Endothelial cell of umbilical vein (primary cell): ENCODE data around the gene BTG1. TPM values are rescaled to one million over a fixed set of nuclear protein-coding genes. Genes with fewer than 3 reads are reported as not detected.

Source experiments
- BruUV-seq: library from RNA; stranded (reverse); fragments of 400-500 nt; replicated peaks from 2 replicates; lab custom pipeline; 2021; lab: Mats Ljungman, UMichigan
- CTCF ChIA-PET: fragments of 300-600, 350-600 bp; sonication (Branson Sonifier 250); formaldehyde crosslinking; loops from one replicate; lab custom pipeline; 2021; ENCODE audit warnings: antibody characterized with exemption, inconsistent platforms; lab: Charles Lee
- POLR2A ChIA-PET: fragments of 300-600, 350-600 bp; sonication (Branson Sonifier 250); formaldehyde crosslinking; loops from one replicate; lab custom pipeline; 2021; ENCODE audit warnings: antibody characterized with exemption, inconsistent platforms; lab: Charles Lee
- DNase-seq: peaks from one replicate; pipeline ENCODE4 v3.0.0-alpha.2; 2011; ENCODE audit warnings: low read depth, low spot score
- FAIRE-seq: peaks from 2 replicates; lab custom pipeline; 2011; peaks lifted over from hg19 to GRCh38; lab: Jason Lieb, UNC
- H2AFZ ChIP-seq: 2 replicates; pipeline ENCODE4 v1.6.0; 2012; ENCODE audit warnings: low read depth, low read length, control low read depth, inconsistent platforms
- H3K27ac ChIP-seq: 2 replicates; pipeline ENCODE4 v1.5.1; 2011; ENCODE audit warnings: low read depth, mild to moderate bottlenecking, control low read depth, low read length, moderate library complexity; ENCODE audit not compliant: insufficient read depth
- H3K27me3 ChIP-seq, 2 experiments: 2 replicates each; pipeline versions ENCODE4 v1.6.0 to v1.6.1; 2011; ENCODE audit warnings: low read length in 2 of 2, mixed read lengths in 1 of 2; ENCODE audit not compliant: control insufficient read depth in 2 of 2, insufficient read depth in 2 of 2
- H3K36me3 ChIP-seq, 2 experiments: 2 replicates in 1 of 2; 3 replicates in 1 of 2; pipeline ENCODE4 v1.5.1; 2011; ENCODE audit warnings: low read length in 2 of 2, mild to moderate bottlenecking in 1 of 2, moderate library complexity in 1 of 2; ENCODE audit not compliant: control insufficient read depth in 2 of 2, insufficient read depth in 2 of 2; ENCODE audit errors: extremely low read depth in 1 of 2
- H3K4me1 ChIP-seq: 3 replicates; pipeline ENCODE4 v1.5.1; 2011; ENCODE audit warnings: mild to moderate bottlenecking, low read length; ENCODE audit not compliant: control insufficient read depth, insufficient read depth; ENCODE audit errors: extremely low read depth
- H3K4me2 ChIP-seq: 2 replicates; pipeline ENCODE4 v1.6.1; 2011; ENCODE audit warnings: low read length, control low read depth, mixed read lengths; ENCODE audit not compliant: insufficient read depth
- H3K4me3 ChIP-seq, 3 experiments: fragments of 200-600 bp in 1 of 3; sonication (generic), shearing (Covaris generic) in 1 of 3; replicated peaks in 1 of 3; 2 replicates each; pipeline ENCODE4 v1.5.1; 2011 to 2016; ENCODE audit warnings: control low read depth in 3 of 3, low read length in 3 of 3, mild to moderate bottlenecking in 2 of 3, inconsistent platforms in 1 of 3, low read depth in 1 of 3, moderate library complexity in 1 of 3; ENCODE audit not compliant: insufficient read depth in 1 of 3
- H3K79me2 ChIP-seq: 2 replicates; pipeline ENCODE4 v1.6.0; 2012; ENCODE audit warnings: low read length, inconsistent platforms; ENCODE audit not compliant: control insufficient read depth, insufficient read depth
- H3K9ac ChIP-seq: replicated peaks from 2 replicates; pipeline ENCODE3; 2011; ENCODE audit warnings: low read length, control low read depth; ENCODE audit not compliant: insufficient read depth; ENCODE audit errors: extremely low read depth
- H3K9me1 ChIP-seq: replicated peaks from 3 replicates; pipeline ENCODE4 v1.6.0; 2011; ENCODE audit warnings: mild to moderate bottlenecking, low read length; ENCODE audit not compliant: control insufficient read depth, insufficient read depth; ENCODE audit errors: extremely low read depth
- H3K9me3 ChIP-seq: replicated peaks from 2 replicates; pipeline ENCODE4 v1.5.1; 2012; ENCODE audit warnings: low read length, inconsistent platforms; ENCODE audit not compliant: control insufficient read depth, insufficient read depth
- H4K20me1 ChIP-seq: replicated peaks from 2 replicates; pipeline ENCODE3; 2011; ENCODE audit warnings: mild to moderate bottlenecking, low read length; ENCODE audit not compliant: control insufficient read depth, insufficient read depth; ENCODE audit errors: extremely low read depth
- CTCF ChIP-seq, 2 donors: IDR thresholded peaks; 1 replicate in 1 of 2; 2 replicates in 1 of 2; pipeline ENCODE4 v1.5.1; 2011; ENCODE audit warnings: low read length in 2 of 2, mild to moderate bottlenecking in 2 of 2, moderate library complexity in 2 of 2, control low read depth in 1 of 2, inconsistent platforms in 1 of 2, low read depth in 1 of 2; ENCODE audit not compliant: insufficient read depth in 1 of 2; ENCODE audit errors: extremely low read depth in 1 of 2
- EZH2 ChIP-seq: IDR thresholded peaks from 2 replicates; pipeline ENCODE4 v1.6.1; 2012; ENCODE audit warnings: borderline replicate concordance, low read depth, mild to moderate bottlenecking, moderate library complexity, low read length, inconsistent platforms; ENCODE audit not compliant: severe bottlenecking
- FOS ChIP-seq: IDR thresholded peaks from 2 replicates; pipeline ENCODE4 v1.6.1; 2011; ENCODE audit warnings: mild to moderate bottlenecking, low read length, moderate library complexity, borderline replicate concordance; ENCODE audit not compliant: insufficient read depth
- GATA2 ChIP-seq: IDR thresholded peaks from 2 replicates; pipeline ENCODE4 v1.7.0; 2011; ENCODE audit warnings: low read depth, mild to moderate bottlenecking, moderate library complexity, mixed read lengths, low read length; ENCODE audit not compliant: insufficient read length, insufficient read depth
- JUN ChIP-seq: IDR thresholded peaks from 2 replicates; pipeline ENCODE4 v1.6.1; 2011; ENCODE audit warnings: borderline replicate concordance, low read depth; ENCODE audit not compliant: insufficient read length, insufficient read depth
- MAX ChIP-seq: IDR thresholded peaks from 2 replicates; pipeline ENCODE4 v1.6.1; 2011; ENCODE audit not compliant: insufficient read depth, insufficient read length
- MYC ChIP-seq: IDR thresholded peaks from one replicate; pipeline ENCODE4 v1.6.1; 2011; ENCODE audit warnings: mild to moderate bottlenecking, low read depth, low read length
- POLR2A ChIP-seq: IDR thresholded peaks from 2 replicates; pipeline ENCODE4 v1.6.1; 2012; ENCODE audit warnings: low read depth, mild to moderate bottlenecking, control low read depth, low read length
- POLR2AphosphoS5 ChIP-seq: IDR thresholded peaks from 2 replicates; pipeline ENCODE4 v1.6.1; 2012; ENCODE audit warnings: low read depth, mild to moderate bottlenecking, control low read depth, low read length, moderate library complexity; ENCODE audit not compliant: insufficient read depth
- dilution Hi-C: fragments of 300-500 bp; cut with MboI; formaldehyde crosslinking; loops from one replicate; pipeline ENCODE4 v1.15.0; 2019; ENCODE audit warnings: low sequenced_read_pairs; ENCODE audit not compliant: extremely low pct_ligation_motif_present
- intact Hi-C: fragments of 100-400 bp; cut with micrococcal nuclease; formaldehyde crosslinking; loops from one replicate; pipeline ENCODE4 v1.10.0; 2022
- polyA plus RNA-seq, 4 experiments: library from polyadenylated mRNA; depleted of rRNA in 3 of 4; stranded (reverse) in 3 of 4; unstranded in 1 of 4; fragments of >200 nt; gene quantifications; 2 replicates each; pipeline versions ENCODE4 v1.2.1 to v1.2.3, GENCODE V29; 2011 to 2012; ENCODE audit warnings: missing spikeins in 1 of 4
- total RNA-seq: library from RNA; stranded (reverse); gene quantifications from 2 replicates; pipeline ENCODE4 v1.2.3, GENCODE V29; 2021

The BTG1 gene
- total and polyA plus RNA-seq, 2 donors (not counting 3 experiments of a cell fraction or from before 2014, with no cell fraction given), result 42.8 to 104 TPM

GRCh38 chr12:92129609-92130008 is 16.0 kb downstream of the BTG1 start:
- no peak overlapping the region for H2AFZ ChIP-seq
- no peak overlapping the region for H3K4me2 ChIP-seq
- no peaks in the 10 kb centered on the region for H3K36me3 ChIP-seq
- ChIA-PET CTCF (no interaction called here), POLR2A (no interaction called here)
- BruUV-seq, result no TSS peak
- no peaks in the 10 kb centered on the region for H3K9me1 ChIP-seq
- no peaks in the 10 kb centered on the region for H3K9me3 ChIP-seq
- no peak overlapping the region for H3K9ac ChIP-seq
- H3K79me2 ChIP-seq, result peaks cover 44% of the 10 kb centered on the region
- no peak for FAIRE-seq
- no peak overlapping the region for H3K4me3 ChIP-seq
- dilution Hi-C loops (no loop called here), intact Hi-C loops (no loop called here)
- no peak for DNase-seq
- no peaks in the 10 kb centered on the region for H3K27me3 ChIP-seq
- H3K4me1 ChIP-seq, result peaks cover 12% of the 10 kb centered on the region
- H3K27ac ChIP-seq, result no peak overlapping the region
- H4K20me1 ChIP-seq, result no peaks in the 10 kb centered on the region
- no peak for TF ChIP-seq POLR2A
- TF ChIP-seq POLR2AphosphoS5, result no peak
- TF ChIP-seq MAX, result no peak
- TF ChIP-seq JUN, result no peak
- TF ChIP-seq FOS, result no peak
- no peak for TF ChIP-seq CTCF (IDR thresholded peaks at IDR 0.05; ENCODE audit: extremely low read depth in 1 of 2, insufficient read depth in 1 of 2, low read depth in 1 of 2, low read length in 2 of 2)
- TF ChIP-seq EZH2, result no peak
- TF ChIP-seq MYC, result no peak
- TF ChIP-seq GATA2, result no peak
